IMR-90 (cell line): ENCODE measurements around the gene ZNF513. TPM values are rescaled to one million over a fixed set of nuclear protein-coding genes. Genes with fewer than 3 reads are reported as not detected.

Source experiments
- ATAC-seq: fragments of 200-7000 bp; cut with Tn5 transposase; 2 replicates; pipeline ENCODE4 v1.9.1; 2020; ENCODE audit warnings: low read depth, mild to moderate bottlenecking, moderate library complexity
- BruUV-seq: library from RNA; stranded (reverse); fragments of 400-500 nt; replicated peaks from 2 replicates; lab custom pipeline; 2021; lab: Mats Ljungman, UMichigan
- CTCF ChIA-PET: fragments of 300-600 bp; formaldehyde crosslinking; extraction: SDS; loops from one replicate; lab custom pipeline; 2021; ENCODE audit warnings: antibody characterized with exemption; lab: Yijun Ruan, JAX
- POLR2A ChIA-PET: fragments of 300-600 bp; sonication (Branson Sonifier 250); formaldehyde crosslinking; loops from one replicate; lab custom pipeline; 2022; ENCODE audit warnings: antibody characterized with exemption; ENCODE audit not compliant: unreplicated experiment; lab: Charles Lee
- DNase-seq: peaks from one replicate; pipeline ENCODE4 v3.0.0; 2013
- H2AFZ ChIP-seq: replicated peaks from 2 replicates; pipeline ENCODE3; 2013; ENCODE audit warnings: low read length, mild to moderate bottlenecking; ENCODE audit not compliant: poor library complexity
- H2AK5ac ChIP-seq: 2 replicates; pipeline ENCODE4 v1.6.1; 2013; ENCODE audit warnings: low read depth, low read length, inconsistent platforms
- H2AK9ac ChIP-seq: replicated peaks from 2 replicates; pipeline ENCODE3; 2013; ENCODE audit warnings: mild to moderate bottlenecking, low read depth, low read length, moderate library complexity; ENCODE audit not compliant: poor library complexity
- H2BK120ac ChIP-seq: 2 replicates; pipeline ENCODE4 v1.6.1; 2013; ENCODE audit warnings: low read depth, low read length, inconsistent platforms
- H2BK15ac ChIP-seq: 3 replicates; pipeline ENCODE4 v1.6.1; 2013; ENCODE audit warnings: low read depth, low read length, inconsistent platforms
- H2BK20ac ChIP-seq: 2 replicates; pipeline ENCODE4 v1.6.1; 2013; ENCODE audit warnings: low read depth, mild to moderate bottlenecking, inconsistent platforms, low read length, moderate library complexity
- H2BK5ac ChIP-seq: 2 replicates; pipeline ENCODE4 v1.6.1; 2013; ENCODE audit warnings: mild to moderate bottlenecking, low read depth, low read length, inconsistent platforms; ENCODE audit not compliant: poor library complexity, severe bottlenecking
- H3K14ac ChIP-seq: replicated peaks from 2 replicates; pipeline ENCODE4 v1.6.1; 2013; ENCODE audit warnings: low read depth, low read length, inconsistent platforms
- H3K18ac ChIP-seq: 2 replicates; pipeline ENCODE4 v1.6.1; 2013; ENCODE audit warnings: low read depth, low read length, control low read depth
- H3K23ac ChIP-seq: 2 replicates; pipeline ENCODE4 v1.6.1; 2013; ENCODE audit warnings: low read depth, low read length, inconsistent platforms
- H3K27ac ChIP-seq: 2 replicates; pipeline ENCODE4 v1.5.1; 2013; ENCODE audit warnings: mild to moderate bottlenecking, control low read depth, low read length; ENCODE audit not compliant: insufficient read depth
- H3K27me3 ChIP-seq: 2 replicates; pipeline ENCODE4 v1.6.1; 2013; ENCODE audit warnings: low read length; ENCODE audit not compliant: control insufficient read depth, insufficient read depth
- H3K36me3 ChIP-seq: 2 replicates; pipeline ENCODE4 v1.6.1; 2013; ENCODE audit warnings: low read length, mixed read lengths; ENCODE audit not compliant: control insufficient read depth, insufficient read depth
- H3K4ac ChIP-seq: 2 replicates; pipeline ENCODE4 v1.6.1; 2013; ENCODE audit warnings: low read depth, low read length, inconsistent platforms
- H3K4me1 ChIP-seq: 2 replicates; pipeline ENCODE4 v1.6.1; 2013; ENCODE audit warnings: low read length, mixed read lengths; ENCODE audit not compliant: control insufficient read depth, insufficient read depth
- H3K4me2 ChIP-seq: 2 replicates; pipeline ENCODE4 v1.6.1; 2013; ENCODE audit warnings: low read depth, mild to moderate bottlenecking, control low read depth, low read length, moderate library complexity
- H3K4me3 ChIP-seq: 2 replicates; pipeline ENCODE4 v1.5.1; 2013; ENCODE audit warnings: low read depth, mild to moderate bottlenecking, control low read depth, low read length, moderate library complexity; ENCODE audit not compliant: insufficient read depth
- H3K56ac ChIP-seq: 2 replicates; pipeline ENCODE4 v1.6.1; 2013; ENCODE audit warnings: low read length, inconsistent platforms; ENCODE audit not compliant: insufficient read depth; ENCODE audit errors: extremely low read depth
- H3K79me1 ChIP-seq, 2 experiments: 2 replicates each; pipeline ENCODE4 v1.6.1; 2013; ENCODE audit warnings: low read length in 2 of 2, inconsistent platforms in 1 of 2, low read depth in 1 of 2
- H3K9ac ChIP-seq: 2 replicates; pipeline ENCODE4 v1.6.1; 2013; ENCODE audit warnings: low read depth, low read length, control low read depth
- H3K9me1 ChIP-seq: 2 replicates; pipeline ENCODE4 v1.6.1; 2013; ENCODE audit warnings: low read length, inconsistent platforms; ENCODE audit not compliant: insufficient read depth
- H3K9me3 ChIP-seq: 2 replicates; pipeline ENCODE4 v1.6.1; 2013; ENCODE audit warnings: low read length; ENCODE audit not compliant: control insufficient read depth, insufficient read depth
- H4K20me1 ChIP-seq: 2 replicates; pipeline ENCODE4 v1.6.1; 2013; ENCODE audit warnings: low read length, inconsistent platforms; ENCODE audit not compliant: insufficient read depth
- H4K5ac ChIP-seq: 2 replicates; pipeline ENCODE4 v1.6.1; 2013; ENCODE audit warnings: mild to moderate bottlenecking, low read depth, low read length, control low read depth
- H4K8ac ChIP-seq, 2 experiments: 2 replicates each; pipeline ENCODE4 v1.6.1; 2013; ENCODE audit warnings: low read depth in 2 of 2, low read length in 2 of 2, control low read depth in 1 of 2, inconsistent platforms in 1 of 2
- H4K91ac ChIP-seq: 2 replicates; pipeline ENCODE4 v1.6.1; 2013; ENCODE audit warnings: low read depth, low read length, inconsistent platforms; ENCODE audit not compliant: insufficient read depth
- BHLHE40 ChIP-seq: fragments of 150-350 bp; IDR thresholded peaks from 2 replicates; pipeline ENCODE4 v1.6.1; 2016; ENCODE audit warnings: mild to moderate bottlenecking, low read depth, low read length
- CHD1 ChIP-seq: IDR thresholded peaks from 2 replicates; pipeline ENCODE4 v1.6.1; 2012; ENCODE audit warnings: low read depth, low read length, improper control_type of control experiment
- CTCF ChIP-seq: conservative IDR thresholded peaks from 2 replicates; pipeline ENCODE4 v1.5.1; 2012; ENCODE audit warnings: mild to moderate bottlenecking, low read depth, low read length, improper control_type of control experiment
- FOS ChIP-seq: fragments of 150-350 bp; IDR thresholded peaks from 2 replicates; pipeline ENCODE4 v1.6.1; 2016; ENCODE audit warnings: low read depth, low read length
- MAZ ChIP-seq: IDR thresholded peaks from 2 replicates; pipeline ENCODE4 v1.6.1; 2012; ENCODE audit warnings: low read depth, mild to moderate bottlenecking, low read length, improper control_type of control experiment, moderate library complexity, borderline replicate concordance
- MXI1 ChIP-seq: IDR thresholded peaks from 2 replicates; pipeline ENCODE4 v1.6.1; 2012; ENCODE audit warnings: low read depth, mild to moderate bottlenecking, low read length, moderate library complexity, borderline replicate concordance
- NFE2L2 ChIP-seq: fragments of 150-350 bp; IDR thresholded peaks from 2 replicates; pipeline ENCODE4 v1.6.1; 2016; ENCODE audit warnings: low read depth, mild to moderate bottlenecking, low read length
- POLR2A ChIP-seq: IDR thresholded peaks from 2 replicates; pipeline ENCODE4 v1.6.1; 2012; ENCODE audit warnings: mild to moderate bottlenecking, low read depth, low read length
- RAD21 ChIP-seq: IDR thresholded peaks from 2 replicates; pipeline ENCODE4 v1.6.1; 2012; ENCODE audit warnings: low read length, improper control_type of control experiment
- RCOR1 ChIP-seq: IDR thresholded peaks from 2 replicates; pipeline ENCODE4 v1.6.1; 2012; ENCODE audit warnings: mild to moderate bottlenecking, low read length, improper control_type of control experiment; ENCODE audit not compliant: insufficient replicate concordance
- RFX5 ChIP-seq: IDR thresholded peaks from 2 replicates; pipeline ENCODE4 v1.8.0; 2012; ENCODE audit warnings: low read depth, mild to moderate bottlenecking, low read length, moderate library complexity
- SMC3 ChIP-seq: fragments of 150-350 bp; IDR thresholded peaks from 2 replicates; pipeline ENCODE4 v1.6.1; 2016; ENCODE audit warnings: low read depth, mild to moderate bottlenecking, antibody characterized with exemption, low read length, moderate library complexity
- USF2 ChIP-seq: fragments of 150-350 bp; IDR thresholded peaks from 2 replicates; pipeline ENCODE4 v1.6.1; 2017; ENCODE audit warnings: mild to moderate bottlenecking, antibody characterized with exemption, low read length, low read depth
- WGBS, 2 experiments: methylation state at CpG; one replicate each; pipeline versions ENCODE4 v1.1.5 to v1.1.7; 2013; ENCODE audit warnings: missing lambda C conversion rate in 2 of 2; ENCODE audit not compliant: insufficient read length in 1 of 2; ENCODE audit errors: extremely low coverage in 2 of 2; 5-methylcytosine and 5-hydroxymethylcytosine counted together
- dilution Hi-C: fragments of 300-500 bp; cut with HindIII; formaldehyde crosslinking; loops from one replicate; pipeline ENCODE4 v1.14.3; 2018; ENCODE audit warnings: low sequenced_read_pairs; ENCODE audit not compliant: unreplicated experiment
- in situ Hi-C: fragments of 300-500 bp; cut with MboI; formaldehyde crosslinking; loops from 3 replicates; pipeline ENCODE4 v1.14.3; 2019; ENCODE audit warnings: low sequenced_read_pairs, inconsistent platforms, mixed read lengths
- intact Hi-C: fragments of 100-400 bp; cut with micrococcal nuclease; formaldehyde crosslinking; loops from 2 replicates; pipeline ENCODE4 v1.10.0; 2022
- polyA plus RNA-seq, 3 experiments: library from polyadenylated mRNA; depleted of rRNA; stranded (reverse); fragments of >200 nt; gene quantifications; 2 replicates each; pipeline ENCODE4 v1.2.3, GENCODE V29; 2012; ENCODE audit warnings: low replicate concordance in 1 of 3
- total RNA-seq: library from RNA; depleted of rRNA; stranded (reverse); fragments of >200 nt; gene quantifications from 2 replicates; pipeline ENCODE4 v1.2.3, GENCODE V29; 2012

The ZNF513 gene
- total and polyA plus RNA-seq, 2 of the 4 experiments (the other 2 are of a cell fraction) = 3.4 to 23.7 TPM

GRCh38 chr2:27375513-27376099 lies 4.9 kb downstream of the ZNF513 start:
- no peak for DNase-seq
- Histone ChIP-seq H3K36me3 (peaks cover 49% of the 10 kb centered on the region), H3K9ac (no peak overlapping the region), H4K5ac (no peak overlapping the region), H3K18ac (no peak overlapping the region), H2BK120ac (no peak overlapping the region), H3K4ac (no peak overlapping the region), H3K4me2 (no peak overlapping the region), H4K8ac (no peak overlapping the region), H3K79me1 (peaks cover 32 to 69% of the 10 kb centered on the region in 2 experiments), H3K9me1 (peaks cover 5% of the 10 kb centered on the region; the same call in 1 of the 2 replicates), H3K14ac (no peak overlapping the region), H2AK5ac (no peak overlapping the region), H3K27ac (no peak overlapping the region), H3K4me3 (no peak overlapping the region), H3K56ac (no peak overlapping the region), H3K27me3 (no peaks in the 10 kb centered on the region), H2BK20ac (no peak overlapping the region), H2BK15ac (no peak overlapping the region), H3K4me1 (peaks cover 9% of the 10 kb centered on the region; the same call in 1 of the 2 replicates), H2BK5ac (no peak overlapping the region), H4K20me1 (peaks cover 33% of the 10 kb centered on the region; the same call in 1 of the 2 replicates), H3K9me3 (no peaks in the 10 kb centered on the region), H2AFZ (no peak overlapping the region), H4K91ac (no peak overlapping the region), H2AK9ac (no peak overlapping the region), H3K23ac (no peak overlapping the region)
- no CpG with 5 or more reads among the region's 20 CpGs for WGBS, 2 experiments
- ChIA-PET CTCF (interaction anchor here (0.6 kb wide), 1 partner anchor 309 kb away, joined by 8 read pairs; no protein-coding TSS in a partner anchor), POLR2A (no interaction called here)
- dilution Hi-C loops = no loop called here
- intact Hi-C loops = no loop called here
- no peak for ATAC-seq
- BruUV-seq = no TSS peak
- in situ Hi-C loops = no loop called here
- TF ChIP-seq USF2 (no peak), POLR2A (no peak), RFX5 (no peak), CTCF (no peak), RAD21 (no peak), CHD1 (no peak), NFE2L2 (no peak), SMC3 (no peak), BHLHE40 (no peak), MAZ (no peak), MXI1 (no peak), FOS (no peak), RCOR1 (no peak)
